A673 (cell line): ENCODE results near the gene C6. TPM values are rescaled to one million over a fixed set of nuclear protein-coding genes. Genes with fewer than 3 reads are reported as not detected.
A peak's percentile ranks its signal among the peaks of the same experiment; 100 is the strongest.

ENCODE experiments used
- BruUV-seq: library from RNA; stranded (reverse); fragments of 400-500 nt; replicated peaks from 2 replicates; lab custom pipeline; 2021; lab: Mats Ljungman, UMichigan
- CTCF ChIA-PET: fragments of 300-600 bp; sonication (Branson Sonifier 250); formaldehyde crosslinking; loops from one replicate; lab custom pipeline; 2022; ENCODE audit warnings: antibody characterized with exemption; lab: Charles Lee
- POLR2A ChIA-PET: fragments of 300-600 bp; sonication (Branson Sonifier 250); formaldehyde crosslinking; loops from one replicate; lab custom pipeline; 2022; ENCODE audit warnings: antibody characterized with exemption; ENCODE audit not compliant: low non-redundant PET; lab: Charles Lee
- DNase-seq: peaks from one replicate; pipeline ENCODE4 v3.0.0-alpha.2; 2015; ENCODE audit warnings: low spot score
- H3K27ac ChIP-seq: fragments of 200-600 bp; sonication (generic); 2 replicates; pipeline ENCODE4 v1.5.1; 2016; ENCODE audit warnings: mixed run types, low read depth, mild to moderate bottlenecking, mixed read lengths, antibody characterized with exemption, low read length; ENCODE audit not compliant: poor library complexity, severe bottlenecking
- H3K27me3 ChIP-seq: fragments of 200-600 bp; sonication (generic); replicated peaks from 2 replicates; pipeline ENCODE4 v1.6.1; 2017; ENCODE audit warnings: mixed run types, low read depth, mild to moderate bottlenecking, mixed read lengths, antibody characterized with exemption, low read length; ENCODE audit not compliant: insufficient read depth, poor library complexity
- H3K36me3 ChIP-seq: fragments of 200-600 bp; sonication (generic); 2 replicates; pipeline ENCODE4 v1.6.1; 2016; ENCODE audit warnings: mixed run types, mild to moderate bottlenecking, mixed read lengths, antibody characterized with exemption, low read length; ENCODE audit not compliant: insufficient read depth, poor library complexity, severe bottlenecking
- H3K4me1 ChIP-seq: fragments of 200-600 bp; sonication (generic); 2 replicates; pipeline ENCODE4 v1.6.1; 2017; ENCODE audit warnings: mixed run types, mild to moderate bottlenecking, mixed read lengths, antibody characterized with exemption, low read length; ENCODE audit not compliant: insufficient read depth, poor library complexity, severe bottlenecking
- H3K4me3 ChIP-seq: fragments of 200-600 bp; sonication (generic); 2 replicates; pipeline ENCODE4 v1.5.1; 2016; ENCODE audit warnings: low read depth, mixed run types, mild to moderate bottlenecking, mixed read lengths, low read length; ENCODE audit not compliant: poor library complexity, severe bottlenecking
- H3K9me3 ChIP-seq: fragments of 200-600 bp; sonication (generic); 2 replicates; pipeline ENCODE4 v1.6.1; 2016; ENCODE audit warnings: mixed run types, low read depth, mild to moderate bottlenecking, mixed read lengths, antibody characterized with exemption, low read length; ENCODE audit not compliant: poor library complexity, severe bottlenecking
- CTCF ChIP-seq: fragments of 300-800, 200-600 bp; sonication (generic); conservative IDR thresholded peaks from 2 replicates; pipeline ENCODE4 v1.5.1; 2017; ENCODE audit warnings: low read depth, mild to moderate bottlenecking, antibody characterized with exemption, low read length, moderate library complexity, mixed read lengths
- EZH2 ChIP-seq: fragments of 200-600 bp; sonication (generic); IDR thresholded peaks from 2 replicates; pipeline ENCODE4 v1.6.1; 2017; ENCODE audit warnings: borderline replicate concordance, low read depth, mild to moderate bottlenecking, mixed read lengths, antibody characterized with exemption, low read length; ENCODE audit not compliant: poor library complexity, severe bottlenecking
- intact Hi-C: fragments of 100-400 bp; cut with micrococcal nuclease; formaldehyde crosslinking; loops from one replicate; pipeline ENCODE4 v1.10.0; 2022; ENCODE audit not compliant: unreplicated experiment
- total RNA-seq: library from RNA; stranded (reverse); gene quantifications from 2 replicates; pipeline ENCODE4 v1.2.3, GENCODE V29; 2021

Gene C6
- total RNA-seq, 1 experiment from 2014 or later, result 6.1 TPM

GRCh38 chr5:41194339-41194738 is 19.0 kb downstream of the C6 start:
- POLR2A ChIA-PET, result no interaction called here
- no peaks in the 10 kb centered on the region for H3K4me1 ChIP-seq
- no peaks in the 10 kb centered on the region for H3K36me3 ChIP-seq
- intact Hi-C loops, result no loop called here
- BruUV-seq, result no TSS peak
- no peak overlapping the region for H3K27ac ChIP-seq
- DNase-seq, result no peak
- no peak overlapping the region for H3K4me3 ChIP-seq
- CTCF ChIA-PET, result no interaction called here
- no peaks in the 10 kb centered on the region for H3K9me3 ChIP-seq
- no peaks in the 10 kb centered on the region for H3K27me3 ChIP-seq
- no peak for TF ChIP-seq EZH2
- TF ChIP-seq CTCF, result no peak

GRCh38 chr5:41193456-41194205 is 19.7 kb downstream of the C6 start:
- CTCF ChIA-PET, result no interaction called here
- TF ChIP-seq CTCF (no peak), EZH2 (no peak)
- no peaks in the 10 kb centered on the region for H3K4me1 ChIP-seq
- intact Hi-C loops, result no loop called here
- peak; percentile 9 for DNase-seq
- no TSS peak for BruUV-seq
- no peak overlapping the region for H3K4me3 ChIP-seq
- no peak overlapping the region for H3K27ac ChIP-seq
- no peaks in the 10 kb centered on the region for H3K36me3 ChIP-seq
- no peaks in the 10 kb centered on the region for H3K27me3 ChIP-seq
- POLR2A ChIA-PET, result no interaction called here
- H3K9me3 ChIP-seq, result no peaks in the 10 kb centered on the region

GRCh38 chr5:41191249-41191648 is 22.1 kb downstream of the C6 start:
- BruUV-seq, result no TSS peak
- no peaks in the 10 kb centered on the region for H3K9me3 ChIP-seq
- no peak overlapping the region for H3K27ac ChIP-seq
- POLR2A ChIA-PET, result no interaction called here
- no peaks in the 10 kb centered on the region for H3K27me3 ChIP-seq
- TF ChIP-seq EZH2 (no peak), CTCF (no peak)
- no peaks in the 10 kb centered on the region for H3K36me3 ChIP-seq
- no peaks in the 10 kb centered on the region for H3K4me1 ChIP-seq
- intact Hi-C loops, result no loop called here
- no peak for DNase-seq
- no peak overlapping the region for H3K4me3 ChIP-seq
- CTCF ChIA-PET, result no interaction called here
